Right atrium auricular region (tissue), 2 donors: Measurements from ENCODE around the gene RIMBP2. TPM values are rescaled to one million over a fixed set of nuclear protein-coding genes. Genes with fewer than 3 reads are reported as not detected.

ENCODE experiments used
- DNase-seq: peaks from one replicate; pipeline ENCODE4 v3.0.0-alpha.2; 2019; ENCODE audit warnings: low spot score
- H3K27ac ChIP-seq, 2 donors: fragments of 200-600 bp; sonication (generic); 1 replicate in 1 of 2; 2 replicates in 1 of 2; pipeline ENCODE4 v1.5.1; 2016 to 2019
- H3K27me3 ChIP-seq, 2 donors: fragments of 200-600 bp; sonication (generic); one replicate each; pipeline versions ENCODE4 v1.5.1 to v1.6.0; 2017 to 2019
- H3K36me3 ChIP-seq: fragments of 200-600 bp; sonication (generic); one replicate; pipeline ENCODE4 v1.5.1; 2016
- H3K4me1 ChIP-seq, 2 donors: fragments of 200-600 bp; sonication (generic); one replicate each; pipeline versions ENCODE4 v1.5.1 to v1.6.0; 2017 to 2019
- H3K4me3 ChIP-seq, 2 donors: fragments of 200-600 bp; sonication (generic); 1 replicate in 1 of 2; 2 replicates in 1 of 2; pipeline ENCODE4 v1.5.1; 2017 to 2019; ENCODE audit warnings: mild to moderate bottlenecking in 1 of 2, moderate library complexity in 1 of 2
- H3K9me3 ChIP-seq, 2 donors: fragments of 200-600 bp; sonication (generic); one replicate each; pipeline ENCODE4 v1.5.1; 2019
- total RNA-seq, 2 donors: library from RNA; depleted of rRNA; stranded (reverse); fragments of >200 nt; gene quantifications; one replicate each; pipeline ENCODE4 v1.1.0, GENCODE V29; 2016
- TF ChIP-seq, protein P1 (sequence below), 2 donors: fragments of 200-600 bp; sonication (generic); IDR thresholded peaks; one replicate each; pipeline ENCODE4 v1.5.1; 2019; ENCODE audit warnings: antibody characterized with exemption in 2 of 2

Gene RIMBP2
- total RNA-seq, 2 donors from 2014 or later: 0.04 TPM; not detected in 1

- H3K4me3 ChIP-seq: no peak overlapping the region
- H3K27ac ChIP-seq: no peak overlapping the region
- no peak for DNase-seq
- no peaks in the 10 kb centered on the region for H3K36me3 ChIP-seq
- no peaks in the 10 kb centered on the region for H3K27me3 ChIP-seq
- no peaks in the 10 kb centered on the region for H3K4me1 ChIP-seq
- H3K9me3 ChIP-seq: peaks cover 0 to 10% of the 10 kb centered on the region in 2 donors
- TF ChIP-seq, protein P1, sequence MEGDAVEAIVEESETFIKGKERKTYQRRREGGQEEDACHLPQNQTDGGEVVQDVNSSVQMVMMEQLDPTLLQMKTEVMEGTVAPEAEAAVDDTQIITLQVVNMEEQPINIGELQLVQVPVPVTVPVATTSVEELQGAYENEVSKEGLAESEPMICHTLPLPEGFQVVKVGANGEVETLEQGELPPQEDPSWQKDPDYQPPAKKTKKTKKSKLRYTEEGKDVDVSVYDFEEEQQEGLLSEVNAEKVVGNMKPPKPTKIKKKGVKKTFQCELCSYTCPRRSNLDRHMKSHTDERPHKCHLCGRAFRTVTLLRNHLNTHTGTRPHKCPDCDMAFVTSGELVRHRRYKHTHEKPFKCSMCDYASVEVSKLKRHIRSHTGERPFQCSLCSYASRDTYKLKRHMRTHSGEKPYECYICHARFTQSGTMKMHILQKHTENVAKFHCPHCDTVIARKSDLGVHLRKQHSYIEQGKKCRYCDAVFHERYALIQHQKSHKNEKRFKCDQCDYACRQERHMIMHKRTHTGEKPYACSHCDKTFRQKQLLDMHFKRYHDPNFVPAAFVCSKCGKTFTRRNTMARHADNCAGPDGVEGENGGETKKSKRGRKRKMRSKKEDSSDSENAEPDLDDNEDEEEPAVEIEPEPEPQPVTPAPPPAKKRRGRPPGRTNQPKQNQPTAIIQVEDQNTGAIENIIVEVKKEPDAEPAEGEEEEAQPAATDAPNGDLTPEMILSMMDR (IDR thresholded peaks at IDR 0.05): no peak
Observed at GRCh38 chr12:130468700-130469245, 247.3 kb downstream of the RIMBP2 start.

- no peak overlapping the region for H3K27ac ChIP-seq
- H3K27me3 ChIP-seq: no peaks in the 10 kb centered on the region
- peaks cover 0 to 10% of the 10 kb centered on the region in 2 donors for H3K9me3 ChIP-seq
- no peak overlapping the region for H3K4me3 ChIP-seq
- DNase-seq: no peak
- H3K36me3 ChIP-seq: no peaks in the 10 kb centered on the region
- no peaks in the 10 kb centered on the region for H3K4me1 ChIP-seq
- TF ChIP-seq, protein P1 (IDR thresholded peaks at IDR 0.05): no peak
Observed at GRCh38 chr12:130468186-130468585, 247.9 kb downstream of the RIMBP2 start.

GRCh38 chr12:130465626-130466025 lies 250.5 kb downstream of the RIMBP2 start:
- Histone ChIP-seq H3K27me3 (no peaks in the 10 kb centered on the region), H3K27ac (no peak overlapping the region), H3K9me3 (peaks cover 0 to 10% of the 10 kb centered on the region in 2 donors), H3K4me3 (no peak overlapping the region), H3K4me1 (no peaks in the 10 kb centered on the region), H3K36me3 (no peaks in the 10 kb centered on the region)
- no peak for DNase-seq
- TF ChIP-seq, protein P1 (IDR thresholded peaks at IDR 0.05): no peak

DNA sequence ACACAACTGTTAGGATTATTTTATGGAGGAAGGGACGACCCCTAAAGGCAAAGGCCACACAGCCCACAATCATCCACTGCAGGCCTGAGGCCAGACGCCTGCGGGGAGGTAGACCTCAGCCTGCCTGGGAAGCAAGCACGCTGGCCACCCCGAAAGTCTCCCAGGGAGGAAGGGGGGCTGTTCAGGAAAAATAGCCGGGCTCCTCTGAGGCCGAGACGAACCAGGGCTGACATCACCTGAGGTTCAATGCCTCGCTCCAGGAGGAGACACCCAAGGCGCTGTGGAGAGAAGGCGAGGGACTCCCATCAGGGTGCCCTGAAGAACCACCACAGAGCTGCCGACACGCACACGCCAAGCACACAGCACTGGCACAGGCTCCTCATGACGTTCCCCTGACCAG lies 251.1 kb downstream of the RIMBP2 start:
- Histone ChIP-seq H3K27ac (no peak overlapping the region), H3K27me3 (no peaks in the 10 kb centered on the region), H3K4me3 (no peak overlapping the region), H3K4me1 (no peaks in the 10 kb centered on the region), H3K36me3 (no peaks in the 10 kb centered on the region), H3K9me3 (peaks cover 0 to 10% of the 10 kb centered on the region in 2 donors)
- TF ChIP-seq, protein P1 (IDR thresholded peaks at IDR 0.05): no peak
- DNase-seq: no peak

GRCh38 chr12:130463818-130464670 lies 252.1 kb downstream of the RIMBP2 start:
- TF ChIP-seq, protein P1 (IDR thresholded peaks at IDR 0.05): no peak
- H3K9me3 ChIP-seq: peaks cover 0 to 10% of the 10 kb centered on the region in 2 donors
- no peak overlapping the region for H3K4me3 ChIP-seq
- no peaks in the 10 kb centered on the region for H3K4me1 ChIP-seq
- no peaks in the 10 kb centered on the region for H3K36me3 ChIP-seq
- DNase-seq: no peak
- H3K27ac ChIP-seq: no peak overlapping the region
- H3K27me3 ChIP-seq: no peaks in the 10 kb centered on the region
